Measurements from ENCODE around the gene OTOA.

The OTOA gene

DNA sequence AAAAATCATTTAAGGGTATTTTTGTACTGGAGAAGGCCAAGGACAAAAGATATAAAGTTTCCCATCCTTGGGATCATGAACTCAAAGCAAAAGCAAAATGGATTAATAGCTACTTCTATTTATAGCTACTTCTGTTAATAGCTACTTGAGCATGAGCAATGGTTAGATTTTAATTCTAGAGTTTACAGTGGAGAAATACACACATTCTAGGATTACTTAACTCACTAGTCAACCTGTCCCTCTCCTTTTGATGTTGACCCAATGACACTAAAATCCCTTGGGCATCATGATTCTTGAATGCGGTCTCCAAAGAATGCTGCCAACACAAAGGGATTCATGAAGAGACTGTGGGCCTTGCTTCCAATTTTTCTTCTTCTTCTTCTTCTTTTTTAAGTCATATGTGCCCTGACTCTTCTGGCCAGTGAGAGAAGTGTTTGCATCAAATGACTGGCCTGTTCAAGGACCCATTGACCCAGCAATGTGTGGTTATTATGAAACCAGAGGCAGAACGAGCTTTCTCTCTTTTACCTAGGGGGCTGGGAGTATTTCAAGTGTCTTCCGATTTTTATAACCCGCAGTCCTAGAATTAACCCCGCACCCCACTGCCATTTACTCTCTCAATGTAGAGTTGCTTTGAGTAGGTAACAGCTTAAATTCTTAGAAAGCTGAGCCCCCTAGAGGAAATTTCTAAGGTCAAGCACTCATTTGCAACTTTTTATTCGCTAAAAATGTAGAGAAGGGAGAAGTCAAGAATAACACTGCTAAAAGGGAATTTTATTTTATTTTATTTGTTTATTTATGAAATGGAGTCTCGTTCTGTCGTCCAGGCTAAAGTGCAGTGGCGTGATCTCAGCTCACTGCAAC, 34.6 kb downstream of the OTOA start:
- H3K4me3 ChIP-seq (ENCODE audit: low read length), result no peak overlapping the region
- DNase-seq (ENCODE audit: low read depth), result no peak
- TF ChIP-seq, protein P1, sequence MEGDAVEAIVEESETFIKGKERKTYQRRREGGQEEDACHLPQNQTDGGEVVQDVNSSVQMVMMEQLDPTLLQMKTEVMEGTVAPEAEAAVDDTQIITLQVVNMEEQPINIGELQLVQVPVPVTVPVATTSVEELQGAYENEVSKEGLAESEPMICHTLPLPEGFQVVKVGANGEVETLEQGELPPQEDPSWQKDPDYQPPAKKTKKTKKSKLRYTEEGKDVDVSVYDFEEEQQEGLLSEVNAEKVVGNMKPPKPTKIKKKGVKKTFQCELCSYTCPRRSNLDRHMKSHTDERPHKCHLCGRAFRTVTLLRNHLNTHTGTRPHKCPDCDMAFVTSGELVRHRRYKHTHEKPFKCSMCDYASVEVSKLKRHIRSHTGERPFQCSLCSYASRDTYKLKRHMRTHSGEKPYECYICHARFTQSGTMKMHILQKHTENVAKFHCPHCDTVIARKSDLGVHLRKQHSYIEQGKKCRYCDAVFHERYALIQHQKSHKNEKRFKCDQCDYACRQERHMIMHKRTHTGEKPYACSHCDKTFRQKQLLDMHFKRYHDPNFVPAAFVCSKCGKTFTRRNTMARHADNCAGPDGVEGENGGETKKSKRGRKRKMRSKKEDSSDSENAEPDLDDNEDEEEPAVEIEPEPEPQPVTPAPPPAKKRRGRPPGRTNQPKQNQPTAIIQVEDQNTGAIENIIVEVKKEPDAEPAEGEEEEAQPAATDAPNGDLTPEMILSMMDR (IDR thresholded peaks at IDR 0.05; ENCODE audit: insufficient read depth, low read depth, low read length, missing control alignments), result no peak

DNA sequence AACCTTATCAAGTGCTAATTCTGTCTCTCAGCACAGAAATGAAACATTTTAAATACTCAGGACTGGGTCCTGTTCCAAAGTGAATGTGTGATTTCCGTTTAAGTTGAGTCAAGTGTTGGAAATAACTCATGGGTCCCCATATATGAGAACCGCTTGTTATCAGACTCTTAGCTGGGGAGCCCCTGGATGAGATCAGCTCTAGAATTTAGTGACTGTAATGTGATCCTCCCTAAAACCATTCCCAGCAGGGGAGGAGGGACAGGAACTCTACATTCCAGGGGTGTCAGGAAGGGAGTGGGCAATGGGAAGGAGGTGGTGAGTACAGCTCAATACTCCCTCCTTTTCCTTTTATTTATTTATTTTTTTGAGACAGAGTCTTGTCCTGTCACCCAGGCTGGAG, 37.5 kb downstream of the OTOA start:
- no peak overlapping the region for H3K4me3 ChIP-seq (ENCODE audit: low read length)
- DNase-seq (ENCODE audit: low read depth), result no peak
- TF ChIP-seq, protein P1 (IDR thresholded peaks at IDR 0.05; ENCODE audit: insufficient read depth, low read depth, low read length, missing control alignments), result no peak

DNA sequence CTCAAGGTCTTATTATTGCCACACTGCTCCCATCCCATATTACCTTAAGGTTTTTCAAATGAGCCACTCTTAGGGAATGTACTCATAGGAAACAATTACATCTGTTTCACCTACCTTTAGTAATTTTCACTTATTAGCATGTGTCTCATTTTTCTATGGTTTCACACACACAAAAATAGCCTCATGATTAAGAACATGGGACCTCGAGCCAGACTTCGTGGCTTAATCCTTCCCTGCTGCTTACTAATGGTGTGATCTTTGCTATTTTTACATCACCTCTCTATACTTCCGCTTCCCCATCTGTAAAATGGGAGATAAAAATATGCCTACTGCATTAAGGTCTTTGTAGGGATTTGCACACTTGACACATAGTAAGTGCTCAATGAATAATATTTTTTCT, 38.5 kb downstream of the OTOA start:
- H3K4me3 ChIP-seq (ENCODE audit: low read length), result no peak overlapping the region
- DNase-seq (ENCODE audit: low read depth), result peak; percentile 34
- TF ChIP-seq, protein P1 (IDR thresholded peaks at IDR 0.05; ENCODE audit: insufficient read depth, low read depth, low read length, missing control alignments), result no peak

DNA sequence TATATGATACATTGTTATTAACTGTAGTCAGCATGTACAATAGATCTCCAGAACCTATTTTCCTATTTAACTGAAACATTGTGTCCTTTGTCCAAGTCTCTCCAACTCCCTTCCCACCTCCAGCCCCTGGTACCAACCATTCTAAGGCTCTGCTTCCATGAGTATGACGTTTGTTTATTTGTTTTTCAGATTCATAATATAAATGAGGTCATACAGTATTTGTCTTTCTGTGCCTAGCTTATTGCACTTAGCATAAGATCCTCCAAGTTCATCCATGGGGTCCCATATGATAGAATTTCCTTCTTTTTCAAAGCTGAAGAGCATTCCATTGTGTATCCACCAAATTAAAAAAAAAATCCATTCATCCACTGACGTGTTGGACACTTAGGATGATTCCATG, 39.4 kb downstream of the OTOA start:
- DNase-seq (ENCODE audit: low read depth), result no peak
- no peak overlapping the region for H3K4me3 ChIP-seq (ENCODE audit: low read length)
- TF ChIP-seq, protein P1 (IDR thresholded peaks at IDR 0.05; ENCODE audit: insufficient read depth, low read depth, low read length, missing control alignments), result no peak

DNA sequence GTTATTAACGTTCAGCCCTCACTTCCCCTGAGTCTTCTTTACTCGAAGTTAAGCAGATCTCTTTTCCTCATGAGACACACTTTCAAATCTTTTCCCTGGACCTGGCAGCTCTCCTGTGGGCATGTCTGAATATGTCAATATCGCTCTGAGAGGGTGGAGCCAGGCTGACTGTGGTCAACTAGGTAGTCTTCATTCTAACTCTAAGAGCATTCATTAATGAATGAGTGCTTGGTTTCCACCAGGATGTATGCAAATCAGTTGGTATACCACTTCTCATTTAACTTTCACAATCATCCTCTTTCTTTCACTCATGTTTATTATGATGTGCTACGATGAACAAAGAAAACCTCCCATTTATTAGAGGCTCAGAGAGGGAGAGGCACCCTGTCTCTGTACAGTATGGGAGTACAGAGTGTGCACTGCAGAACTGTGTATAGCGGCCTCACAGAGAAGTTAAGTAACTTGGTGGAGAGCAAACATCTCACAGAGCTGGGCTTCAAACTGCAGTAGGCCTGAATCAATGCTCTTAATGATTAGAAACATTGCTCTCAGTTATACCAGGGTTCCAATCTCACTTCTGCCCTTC, 39.9 kb downstream of the OTOA start:
- peak; percentile 79 for DNase-seq (ENCODE audit: low read depth)

DNA sequence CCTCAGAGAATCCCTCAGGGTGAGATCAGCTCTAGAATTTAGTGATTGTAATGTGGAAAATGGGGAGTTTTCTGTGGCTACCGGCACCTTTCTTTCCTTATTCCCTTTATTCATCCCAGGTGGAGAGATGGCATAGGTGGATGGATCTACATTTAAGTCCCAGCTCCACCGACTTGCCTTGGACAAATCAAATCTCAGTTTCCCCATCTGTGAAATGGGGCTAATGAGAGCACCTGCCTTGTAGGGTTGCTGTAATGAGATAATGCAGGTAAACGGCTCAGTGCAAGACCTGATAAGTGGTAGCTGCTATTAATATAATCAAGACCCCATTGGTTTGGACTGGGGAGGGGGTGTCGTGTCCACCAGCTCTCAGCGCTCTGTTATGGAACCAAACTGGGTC, 40.5 kb downstream of the OTOA start:
- no peak for DNase-seq (ENCODE audit: low read depth)
- TF ChIP-seq, protein P1 (IDR thresholded peaks at IDR 0.05; ENCODE audit: insufficient read depth, low read depth, low read length, missing control alignments), result no peak
- H3K4me3 ChIP-seq (ENCODE audit: low read length), result no peak overlapping the region

More for the DNA sequence above, 39.9 kb downstream of the OTOA start:
- TF ChIP-seq, protein P1 (IDR thresholded peaks at IDR 0.05; ENCODE audit: insufficient read depth, low read depth, low read length, missing control alignments), result no peak
- H3K4me3 ChIP-seq (ENCODE audit: low read length), result no peak overlapping the region

Measured in epithelial cell of esophagus (primary cell).